ENCODE data around the gene AAK1. TPM values are rescaled to one million over a fixed set of nuclear protein-coding genes. Genes with fewer than 3 reads are reported as not detected.

AAK1 gene
- total RNA-seq, 2 experiments from 2014 or later, result 95.2 to 99.3 TPM

DNA sequence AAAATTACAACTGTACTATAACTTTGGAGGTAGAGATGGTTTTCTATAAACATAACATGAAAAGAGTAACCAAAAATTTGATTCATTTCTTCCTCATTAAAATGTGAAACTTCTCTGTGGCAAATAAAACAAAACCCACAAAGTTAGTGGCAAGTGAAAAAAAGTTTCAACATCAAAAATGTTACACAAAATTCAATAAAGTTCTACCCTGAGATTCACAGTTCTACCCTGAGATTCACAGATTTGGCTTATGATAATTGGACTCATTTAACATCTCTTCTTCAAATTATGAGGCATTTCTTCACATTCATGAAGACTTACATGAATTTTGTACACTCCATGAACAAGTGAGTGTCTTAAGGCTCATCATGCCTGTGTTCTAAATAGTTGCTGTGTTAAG is 51.0 kb downstream of the AAK1 start:
- no peak for DNase-seq
- POLR2A ChIA-PET, result no interaction called here
- CTCF ChIA-PET, result no interaction called here
- Mint-ChIP-seq H3K4me1 (ENCODE audit: low read depth) (peaks cover 77% of the 10 kb centered on the region), H3K27ac (peak overlapping the region; percentile 54), H3K27me3 (no peaks in the 10 kb centered on the region), H3K9me3 (no peaks in the 10 kb centered on the region), H3K36me3 (no peaks in the 10 kb centered on the region), H3K4me3 (no peak overlapping the region)
- intact Hi-C loops (cut with micrococcal nuclease), result no loop called here

DNA sequence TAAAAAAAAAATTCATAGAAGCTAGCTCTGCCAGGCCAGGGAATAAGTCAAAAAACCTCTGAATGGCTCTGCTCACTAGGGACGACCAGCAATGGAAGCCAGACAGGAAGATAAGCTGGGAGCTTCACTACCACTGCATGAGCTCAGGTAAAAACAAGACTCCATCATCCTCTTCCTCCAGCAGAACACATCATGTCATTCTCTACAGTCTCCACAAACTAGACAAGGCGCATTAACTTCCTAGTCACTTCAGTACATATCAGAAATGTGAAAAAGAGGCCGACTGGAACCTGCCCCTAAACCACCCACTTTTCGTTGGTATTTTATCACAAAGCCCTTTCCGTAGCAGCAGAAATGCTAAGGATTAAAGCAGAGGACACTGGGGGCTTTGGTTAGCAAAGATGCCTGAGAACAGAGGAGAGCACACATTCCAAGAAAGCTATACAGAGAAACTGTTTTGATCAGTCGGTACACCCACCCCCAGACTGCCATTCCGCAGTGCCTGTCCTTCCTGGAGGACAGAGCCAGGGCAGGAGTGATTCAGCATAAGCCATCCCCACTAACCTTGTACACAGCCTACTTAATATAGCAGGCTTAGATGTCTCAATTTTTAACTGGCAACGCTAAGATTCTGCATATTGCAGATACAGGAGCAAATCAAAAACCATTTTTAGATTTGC is 53.4 kb downstream of the AAK1 start:
- Mint-ChIP-seq H3K9me3 (no peaks in the 10 kb centered on the region), H3K27me3 (no peaks in the 10 kb centered on the region), H3K4me3 (no peak overlapping the region), H3K36me3 (no peaks in the 10 kb centered on the region), H3K27ac (peak overlapping the region; percentile 18), H3K4me1 (ENCODE audit: low read depth) (peaks cover 76% of the 10 kb centered on the region)
- CTCF ChIA-PET, result interaction anchor here (1.5 to 3.0 kb wide), 2 partner anchors 25 to 135 kb away, joined by 4 to 14 read pairs; no protein-coding TSS in a partner anchor
- POLR2A ChIA-PET, result no interaction called here
- intact Hi-C loops (cut with micrococcal nuclease), result no loop called here
- DNase-seq, result no peak

DNA sequence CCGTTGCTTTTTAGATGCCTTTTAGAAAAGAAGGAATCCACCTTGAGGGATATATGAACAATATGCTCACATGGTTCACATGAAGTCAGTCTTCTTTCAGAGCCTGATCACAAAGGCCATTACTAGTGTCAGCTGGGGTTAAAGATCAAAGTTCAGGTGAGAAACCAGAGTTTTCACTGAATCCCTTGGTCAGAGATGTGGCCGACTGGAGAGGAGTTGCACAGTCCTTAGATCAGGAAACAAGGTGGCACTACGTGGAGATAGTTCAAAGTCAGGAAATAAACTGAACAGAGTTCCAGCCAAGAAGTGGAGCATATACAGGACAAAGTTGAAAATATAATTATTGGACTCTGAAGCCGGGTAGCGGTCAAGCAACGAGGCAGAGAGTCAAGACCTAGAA is 54.6 kb downstream of the AAK1 start:
- H3K36me3 Mint-ChIP-seq, result no peaks in the 10 kb centered on the region
- POLR2A ChIA-PET, result interaction anchor here (0.6 kb wide), 1 partner anchor 88 kb away, joined by 3 read pairs; no protein-coding TSS in a partner anchor
- intact Hi-C loops (cut with micrococcal nuclease), result no loop called here
- H3K27me3 Mint-ChIP-seq, result no peaks in the 10 kb centered on the region
- DNase-seq, result no peak
- no peaks in the 10 kb centered on the region for H3K9me3 Mint-ChIP-seq
- CTCF ChIA-PET, result interaction anchor here (0.8 to 13.6 kb wide), 2 partner anchors 26 to 136 kb away, joined by 4 to 175 read pairs; no protein-coding TSS in a partner anchor
- peaks cover 78% of the 10 kb centered on the region for H3K4me1 Mint-ChIP-seq (ENCODE audit: low read depth)
- H3K4me3 Mint-ChIP-seq, result no peak overlapping the region
- H3K27ac Mint-ChIP-seq, result peak overlapping the region; percentile 63

DNA sequence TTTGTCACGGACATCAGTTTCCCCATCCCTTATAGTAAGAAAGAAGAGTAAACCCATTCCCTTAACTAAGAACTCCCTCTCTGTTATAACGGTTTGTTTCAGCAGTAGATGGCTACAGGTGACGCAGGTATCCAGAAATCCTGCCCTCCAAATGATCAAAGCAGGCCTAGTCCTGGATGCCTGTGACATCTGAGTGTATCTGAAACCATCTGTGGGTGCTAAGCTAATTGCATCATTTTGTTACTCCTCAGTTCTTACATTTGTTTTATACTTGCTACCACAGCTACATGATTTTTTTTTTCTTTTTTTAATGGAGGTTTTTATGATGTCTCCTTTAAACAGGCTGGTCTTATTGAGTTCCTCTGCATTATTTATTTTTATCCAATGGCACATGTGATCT is 55.1 kb downstream of the AAK1 start:
- Mint-ChIP-seq H3K4me3 (no peak overlapping the region), H3K27ac (peak overlapping the region; percentile 63), H3K27me3 (no peaks in the 10 kb centered on the region), H3K9me3 (no peaks in the 10 kb centered on the region), H3K36me3 (no peaks in the 10 kb centered on the region), H3K4me1 (ENCODE audit: low read depth) (peaks cover 79% of the 10 kb centered on the region)
- intact Hi-C loops (cut with micrococcal nuclease), result no loop called here
- ChIA-PET POLR2A (interaction anchor here (0.6 to 1.1 kb wide), 2 partner anchors 57 to 87 kb away, joined by 3 read pairs; no protein-coding TSS in a partner anchor), CTCF (interaction anchor here (0.5 to 13.6 kb wide), 4 partner anchors 25 to 233 kb away, joined by 3 to 175 read pairs (median 4); no protein-coding TSS in a partner anchor)
- DNase-seq, result no peak

DNA sequence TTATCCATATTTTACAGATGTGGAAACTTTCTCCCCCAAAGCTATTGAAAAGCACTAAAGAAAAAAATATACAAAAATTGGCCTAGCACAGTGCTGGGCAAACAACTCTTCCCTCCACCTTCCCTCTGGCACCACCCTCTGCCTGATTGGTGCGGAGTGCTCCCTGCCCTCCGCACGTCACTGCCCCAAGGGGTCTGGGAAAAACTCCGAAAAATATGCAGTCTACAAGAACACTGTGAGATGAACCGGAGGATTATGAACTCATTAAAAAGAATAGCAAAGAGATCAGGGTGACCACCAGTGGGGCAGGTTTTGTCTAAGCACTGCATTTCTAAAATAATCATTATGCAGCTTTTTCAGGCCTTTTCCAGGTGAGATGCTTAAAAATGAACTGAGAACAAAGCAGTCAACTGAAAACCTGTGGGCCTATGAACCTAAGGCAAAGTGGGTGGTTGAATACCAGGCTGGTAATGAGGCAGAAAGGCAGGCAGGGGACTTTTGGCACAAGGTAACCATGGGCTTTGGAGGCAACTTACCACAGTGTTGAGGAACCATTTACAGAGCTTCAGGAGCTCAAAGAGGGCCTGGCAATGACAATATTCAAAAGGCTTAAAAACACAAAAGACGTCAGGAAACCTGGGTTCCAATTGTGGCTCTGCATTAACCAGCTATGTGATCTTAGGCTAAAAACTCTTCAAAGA is 57.5 kb downstream of the AAK1 start:
- Mint-ChIP-seq H3K36me3 (no peaks in the 10 kb centered on the region), H3K27ac (peak overlapping the region; percentile 56), H3K9me3 (no peaks in the 10 kb centered on the region), H3K4me1 (ENCODE audit: low read depth) (peaks cover 84% of the 10 kb centered on the region), H3K4me3 (no peak overlapping the region), H3K27me3 (no peaks in the 10 kb centered on the region)
- no peak for DNase-seq
- POLR2A ChIA-PET, result interaction anchor here (0.6 to 0.9 kb wide), 2 partner anchors 15 to 55 kb away, joined by 3 read pairs; no protein-coding TSS in a partner anchor
- intact Hi-C loops (cut with micrococcal nuclease), result loop anchor here (2.0 kb wide), 4 partner anchors 15 to 57 kb away; partner anchors contain the start of gene AAK1
- CTCF ChIA-PET, result interaction anchor here (1.0 to 13.6 kb wide), 3 partner anchors 23 to 139 kb away, joined by 3 to 175 read pairs (median 4); no protein-coding TSS in a partner anchor

DNA sequence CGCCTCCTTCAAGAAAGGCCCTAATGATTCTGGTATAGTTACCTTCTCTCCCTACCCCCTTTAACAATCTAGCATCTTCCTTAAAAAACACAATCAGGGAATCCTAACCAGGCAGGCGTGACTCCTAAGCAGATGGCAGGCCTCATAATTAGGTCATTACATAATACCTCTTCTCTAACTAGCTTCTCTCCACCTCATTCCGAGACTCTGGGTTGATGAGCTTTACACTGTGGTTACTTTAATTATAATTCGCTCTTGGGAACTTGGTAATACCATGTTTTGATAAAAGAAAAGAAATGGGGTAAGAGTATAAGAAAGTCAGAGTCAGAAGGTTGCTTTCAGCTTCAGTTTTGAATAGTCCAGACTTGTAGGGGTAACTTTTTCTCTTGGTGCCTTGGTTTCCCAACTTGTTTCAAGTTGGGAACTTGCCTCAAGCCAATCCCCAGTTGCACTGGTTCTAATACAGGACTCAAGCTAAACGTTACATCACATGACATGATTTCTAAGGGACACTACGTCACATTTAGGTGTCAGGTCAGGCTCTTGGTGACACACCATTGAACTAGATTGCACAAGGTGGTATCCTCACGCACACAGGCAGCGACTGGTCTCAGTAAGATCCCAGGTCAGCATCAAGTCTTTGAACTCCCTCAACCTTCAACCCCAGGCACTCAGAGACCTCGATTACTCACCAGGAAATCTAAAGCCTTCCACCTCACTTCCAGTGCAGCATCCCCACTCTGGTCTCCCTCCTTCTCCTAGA is 59.2 kb downstream of the AAK1 start:
- H3K36me3 Mint-ChIP-seq, result no peaks in the 10 kb centered on the region
- H3K27ac Mint-ChIP-seq, result peak overlapping the region; percentile 7
- no peaks in the 10 kb centered on the region for H3K27me3 Mint-ChIP-seq
- peaks cover 83% of the 10 kb centered on the region for H3K4me1 Mint-ChIP-seq (ENCODE audit: low read depth)
- H3K9me3 Mint-ChIP-seq, result no peaks in the 10 kb centered on the region
- CTCF ChIA-PET, result interaction anchor here (0.7 to 13.6 kb wide), 5 partner anchors 21 to 148 kb away, joined by 3 to 175 read pairs (median 3); partner anchors contain the start of gene NFU1
- no peak overlapping the region for H3K4me3 Mint-ChIP-seq
- intact Hi-C loops (cut with micrococcal nuclease), result loop anchor here (1.0 to 2.0 kb wide), 5 partner anchors 14 to 58 kb away; partner anchors contain the start of gene AAK1
- DNase-seq, result peak; percentile 28
- POLR2A ChIA-PET, result interaction anchor here (1.2 to 2.0 kb wide), 2 partner anchors 12 to 17 kb away, joined by 3 to 6 read pairs; no protein-coding TSS in a partner anchor

DNA sequence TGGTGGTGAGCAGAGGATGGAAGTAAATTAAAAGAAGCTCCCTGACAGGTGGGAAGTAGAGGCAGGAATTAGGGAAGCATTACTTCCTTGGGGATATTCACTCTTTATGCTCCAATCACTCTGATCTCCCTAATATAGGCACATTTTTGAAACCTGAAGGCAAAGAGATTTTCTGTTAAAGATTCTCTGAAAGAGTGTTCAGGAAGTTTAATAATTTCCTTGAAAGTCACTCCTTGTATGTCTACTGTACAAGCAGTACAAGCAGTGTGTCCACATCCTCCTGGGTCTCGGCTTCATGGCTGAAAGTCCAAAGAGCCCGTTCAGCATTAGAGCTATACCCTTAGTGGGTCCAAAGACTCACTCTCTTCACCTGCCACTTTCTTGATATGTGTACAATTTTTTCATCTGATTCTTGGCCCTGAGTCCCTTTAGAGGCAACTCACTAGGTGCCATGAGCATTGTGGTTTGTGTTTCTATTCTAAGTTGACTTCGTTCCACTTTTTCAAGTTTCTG is 60.2 kb downstream of the AAK1 start:
- Mint-ChIP-seq H3K27ac (peak overlapping the region; percentile 9), H3K4me1 (ENCODE audit: low read depth) (peaks cover 83% of the 10 kb centered on the region), H3K4me3 (no peak overlapping the region), H3K36me3 (no peaks in the 10 kb centered on the region), H3K27me3 (no peaks in the 10 kb centered on the region), H3K9me3 (no peaks in the 10 kb centered on the region)
- POLR2A ChIA-PET, result interaction anchor here (1.2 to 2.0 kb wide), 3 partner anchors 13 to 61 kb away, joined by 3 to 7 read pairs (median 6); partner anchors contain the start of gene AAK1
- DNase-seq, result no peak
- CTCF ChIA-PET, result interaction anchor here (0.6 to 13.6 kb wide), 4 partner anchors 13 to 131 kb away, joined by 3 to 175 read pairs (median 4); no protein-coding TSS in a partner anchor
- intact Hi-C loops (cut with micrococcal nuclease), result no loop called here

DNA sequence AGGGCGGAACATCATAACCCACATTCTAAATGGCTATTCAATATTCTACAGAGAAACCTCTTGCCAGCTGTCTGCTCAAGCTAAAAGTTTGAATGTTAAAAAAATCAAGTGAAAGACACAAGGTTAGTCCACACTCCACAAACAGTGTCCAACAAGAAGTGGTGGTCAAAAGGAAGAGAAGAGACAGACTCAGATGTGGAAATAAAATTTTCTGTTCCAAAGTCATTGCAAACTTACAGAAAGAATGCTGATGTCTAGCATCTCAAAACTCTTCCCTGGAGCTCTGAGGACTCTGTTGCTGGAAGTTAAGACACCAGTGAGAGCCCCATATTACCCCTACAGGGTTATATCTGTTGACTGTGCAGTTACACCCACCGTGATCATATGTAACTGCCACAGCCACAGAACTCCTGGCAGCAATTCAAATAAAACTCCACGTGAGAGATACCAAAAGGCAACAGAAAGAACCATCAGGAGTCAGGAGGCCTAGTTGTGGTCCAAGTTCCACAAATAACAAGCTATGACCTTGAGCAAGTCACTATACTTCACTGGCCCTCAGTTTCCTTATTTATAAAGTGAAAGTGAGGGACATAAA is 60.9 kb downstream of the AAK1 start:
- Mint-ChIP-seq H3K4me3 (no peak overlapping the region), H3K9me3 (no peaks in the 10 kb centered on the region)
- POLR2A ChIA-PET, result interaction anchor here (0.6 to 1.4 kb wide), 2 partner anchors 61 to 79 kb away, joined by 3 to 7 read pairs; partner anchors contain the start of gene AAK1

DNA sequence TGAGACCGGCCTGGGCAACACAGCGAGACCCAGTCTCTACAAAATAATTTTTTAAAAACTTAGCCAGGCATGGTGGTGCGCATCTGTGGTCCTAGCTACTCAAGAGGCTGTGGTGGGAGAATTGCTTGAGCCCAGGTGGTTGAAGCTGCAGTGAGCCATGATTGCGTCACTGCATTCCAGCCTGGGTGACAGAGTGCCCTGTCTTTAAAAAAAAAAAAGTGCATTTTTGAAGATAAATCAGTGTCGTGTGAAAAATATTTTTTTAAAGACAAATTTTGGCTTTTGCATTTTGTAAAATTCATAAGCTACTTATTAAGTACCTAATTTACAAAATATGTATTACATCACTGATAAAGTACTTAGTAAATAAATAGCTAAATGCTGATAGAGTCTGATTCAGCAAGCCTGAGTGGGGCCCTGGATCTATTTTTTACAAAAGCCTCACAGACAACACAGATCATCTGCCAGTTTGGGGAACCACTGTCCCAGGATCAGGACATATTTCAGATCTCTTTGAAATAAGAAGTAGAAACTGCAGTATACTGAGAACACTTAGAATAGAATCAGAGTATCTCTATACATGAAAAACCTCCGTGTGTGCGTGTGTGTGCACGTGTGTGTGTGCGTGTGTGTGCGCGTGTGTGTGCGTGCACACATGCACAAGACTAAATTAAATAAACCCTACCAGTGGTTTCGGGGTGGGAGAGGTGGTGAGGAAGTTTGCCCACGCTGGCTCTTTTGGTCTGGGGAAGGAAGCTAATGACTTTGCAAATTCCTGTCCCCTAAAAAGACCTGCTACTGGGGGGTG is 61.6 kb downstream of the AAK1 start:
- H3K4me3 Mint-ChIP-seq, result no peak overlapping the region

More for the DNA sequence above, 60.9 kb downstream of the AAK1 start:
- Mint-ChIP-seq H3K27me3 (no peaks in the 10 kb centered on the region), H3K27ac (peak overlapping the region; percentile 38), H3K36me3 (no peaks in the 10 kb centered on the region), H3K4me1 (ENCODE audit: low read depth) (peaks cover 84% of the 10 kb centered on the region)
- CTCF ChIA-PET, result interaction anchor here (0.5 to 13.6 kb wide), 4 partner anchors 14 to 132 kb away, joined by 3 to 175 read pairs (median 4); no protein-coding TSS in a partner anchor
- DNase-seq, result no peak
- intact Hi-C loops (cut with micrococcal nuclease), result no loop called here

DNA sequence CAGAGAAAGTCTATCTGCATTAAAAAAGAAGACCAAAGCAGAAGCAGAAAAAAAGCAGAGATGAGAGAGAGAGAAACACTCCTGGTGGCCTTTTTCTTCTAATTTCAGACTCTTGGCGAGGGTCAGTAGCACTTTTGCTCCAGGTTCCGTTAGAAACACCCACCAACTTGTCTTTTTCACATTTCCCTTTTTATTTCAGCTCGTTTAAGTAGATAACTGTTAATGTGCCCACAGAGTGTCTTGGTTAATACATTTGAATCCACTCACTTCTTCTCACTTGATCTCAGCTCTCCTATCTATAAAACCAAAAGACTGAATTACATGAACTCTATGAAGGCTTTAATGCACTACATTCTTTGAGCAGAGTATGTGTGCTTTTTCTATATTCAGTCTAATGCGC is 63.1 kb downstream of the AAK1 start:
- no peak for DNase-seq
- no peak overlapping the region for H3K4me3 Mint-ChIP-seq
- ChIA-PET CTCF (interaction anchor here (13.6 kb wide), 1 partner anchor 17 kb away, joined by 175 read pairs; no protein-coding TSS in a partner anchor), POLR2A (no interaction called here)
- H3K9me3 Mint-ChIP-seq, result no peaks in the 10 kb centered on the region
- no peaks in the 10 kb centered on the region for H3K36me3 Mint-ChIP-seq
- no peak overlapping the region for H3K27ac Mint-ChIP-seq
- intact Hi-C loops (cut with micrococcal nuclease), result no loop called here
- H3K4me1 Mint-ChIP-seq (ENCODE audit: low read depth), result peaks cover 82% of the 10 kb centered on the region
- no peaks in the 10 kb centered on the region for H3K27me3 Mint-ChIP-seq

More for the DNA sequence above, 61.6 kb downstream of the AAK1 start:
- peak overlapping the region; percentile 38 for H3K27ac Mint-ChIP-seq
- intact Hi-C loops (cut with micrococcal nuclease), result no loop called here
- ChIA-PET POLR2A (interaction anchor here (0.6 to 1.4 kb wide), 4 partner anchors 21 to 359 kb away, joined by 3 to 7 read pairs (median 4); partner anchors contain the start of gene AAK1), CTCF (interaction anchor here (0.5 to 13.6 kb wide), 6 partner anchors 15 to 134 kb away, joined by 3 to 175 read pairs (median 4); no protein-coding TSS in a partner anchor)
- peaks cover 90% of the 10 kb centered on the region for H3K4me1 Mint-ChIP-seq (ENCODE audit: low read depth)
- no peaks in the 10 kb centered on the region for H3K9me3 Mint-ChIP-seq
- no peak for DNase-seq
- H3K27me3 Mint-ChIP-seq, result no peaks in the 10 kb centered on the region
- no peaks in the 10 kb centered on the region for H3K36me3 Mint-ChIP-seq

All from activated CD4-positive, alpha-beta memory T cell treated with anti-CD3 and anti-CD28 coated beads for 36 hours (primary cell).